Measurements from ENCODE around the gene EXT2.

- TF ChIP-seq EZH2 (IDR thresholded peaks at IDR 0.05; ENCODE audit: insufficient read depth, poor library complexity, severe bottlenecking) (no peak), EZH2phosphoT487 (IDR thresholded peaks at IDR 0.05; ENCODE audit: insufficient read depth, low read depth) (no peak)
Measured at GRCh38 chr11:44229624-44230023, 134.1 kb downstream of the EXT2 start.
